ENCODE results near the gene RAB25.
A peak's percentile ranks its signal among the peaks of the same experiment; 100 is the strongest.

The RAB25 gene

GRCh38 chr1:156052862-156053767 is 7.8 kb upstream of the RAB25 start:
- Histone ChIP-seq H3K36me3 (peaks cover 62% of the 10 kb centered on the region), H3K4me3 (ENCODE audit: low read depth, low read length) (peak overlapping the region; percentile 87), H3K9me3 (ENCODE audit: severe bottlenecking) (no peaks in the 10 kb centered on the region), H3K27ac (peak overlapping the region; percentile 98), H3K27me3 (ENCODE audit: insufficient read depth, low read depth, severe bottlenecking) (no peaks in the 10 kb centered on the region)
- peak; percentile 93 for DNase-seq
- TF ChIP-seq CTCF (IDR thresholded peaks at IDR 0.05; ENCODE audit: low read depth, low read length), result peak; percentile 79

GRCh38 chr1:156053768-156054499 is 7.0 kb upstream of the RAB25 start, which contains the start of gene UBQLN4:
UBQLN4 (minus strand) TSS chr1:156053798; CDS start chr1:156053701, 97 bp downstream.
- Histone ChIP-seq H3K27ac (peak within 1 kb of the TSS; percentile 98), H3K9me3 (ENCODE audit: severe bottlenecking) (no peaks in the 10 kb centered on the region), H3K36me3 (peaks cover 59% of the 10 kb centered on the region), H3K4me3 (ENCODE audit: low read depth, low read length) (peak within 1 kb of the TSS; percentile 87), H3K27me3 (ENCODE audit: insufficient read depth, low read depth, severe bottlenecking) (no peaks in the 10 kb centered on the region)
- DNase-seq, result peak; percentile 97
- peak; percentile 76 for TF ChIP-seq CTCF (IDR thresholded peaks at IDR 0.05; ENCODE audit: low read depth, low read length)

GRCh38 chr1:156054500-156055280 is 6.3 kb upstream of the RAB25 start, which contains the start of gene LAMTOR2:
LAMTOR2 (plus strand) TSS chr1:156054782; CDS start chr1:156054890, 108 bp downstream.
- Histone ChIP-seq H3K9me3 (ENCODE audit: severe bottlenecking) (no peaks in the 10 kb centered on the region), H3K27me3 (ENCODE audit: insufficient read depth, low read depth, severe bottlenecking) (no peaks in the 10 kb centered on the region), H3K4me3 (ENCODE audit: low read depth, low read length) (peak within 1 kb of the TSS; percentile 85), H3K27ac (peak within 1 kb of the TSS; percentile 98), H3K36me3 (peaks cover 52% of the 10 kb centered on the region)
- TF ChIP-seq CTCF (IDR thresholded peaks at IDR 0.05; ENCODE audit: low read depth, low read length), result 0 out of 2 replicates have a peak, but pooled peaks have one; percentile 15
- peak; percentile 100 for DNase-seq

GRCh38 chr1:156055281-156056048 is 5.5 kb upstream of the RAB25 start:
- peaks cover 44% of the 10 kb centered on the region for H3K36me3 ChIP-seq
- H3K27me3 ChIP-seq (ENCODE audit: insufficient read depth, low read depth, severe bottlenecking), result no peaks in the 10 kb centered on the region
- H3K9me3 ChIP-seq (ENCODE audit: severe bottlenecking), result no peaks in the 10 kb centered on the region
- DNase-seq, result no peak
- peak overlapping the region; percentile 85 for H3K4me3 ChIP-seq (ENCODE audit: low read depth, low read length)
- no peak for TF ChIP-seq CTCF (IDR thresholded peaks at IDR 0.05; ENCODE audit: low read depth, low read length)
- H3K27ac ChIP-seq, result peak overlapping the region; percentile 98
